GM21786 (cell line): ENCODE results near the gene PTPN4.

Experiments used
- ATAC-seq: cut with Tn5 transposase; IDR thresholded peaks from one replicate; pipeline ENCODE4 v1.9.1; 2021; ENCODE audit not compliant: unreplicated experiment

The PTPN4 gene

GRCh38 chr2:119760237-119760955, 674 bp downstream of the PTPN4 start:
- ATAC-seq, result peak; percentile 6

- ATAC-seq, result no peak
These were observed 1.2 kb downstream of the PTPN4 start for GRCh38 chr2:119760956-119761275.

- no peak for ATAC-seq
These were observed 5.1 kb downstream of the PTPN4 start for GRCh38 chr2:119764832-119765231.

GRCh38 chr2:119765433-119766002, 5.8 kb downstream of the PTPN4 start:
- ATAC-seq, result no peak

DNA sequence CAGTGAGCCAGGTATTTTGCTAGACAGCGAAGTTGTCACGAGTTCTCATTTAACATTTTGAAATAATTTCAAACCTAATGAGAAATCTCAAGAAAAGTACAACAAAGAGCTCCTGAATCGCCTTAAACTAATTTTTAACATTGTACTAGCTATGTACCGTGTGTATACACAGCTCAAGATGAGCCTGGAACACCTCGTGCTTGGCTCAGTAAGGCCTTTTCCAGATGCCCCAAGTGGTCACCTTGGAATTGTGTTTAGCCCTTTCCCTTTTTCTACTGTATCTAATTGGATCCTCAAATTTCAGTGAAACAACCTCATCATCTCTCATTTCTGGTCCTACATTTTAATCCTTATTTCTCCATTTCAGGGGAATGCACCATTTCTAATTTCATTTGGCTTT, 7.2 kb downstream of the PTPN4 start:
- ATAC-seq, result no peak

DNA sequence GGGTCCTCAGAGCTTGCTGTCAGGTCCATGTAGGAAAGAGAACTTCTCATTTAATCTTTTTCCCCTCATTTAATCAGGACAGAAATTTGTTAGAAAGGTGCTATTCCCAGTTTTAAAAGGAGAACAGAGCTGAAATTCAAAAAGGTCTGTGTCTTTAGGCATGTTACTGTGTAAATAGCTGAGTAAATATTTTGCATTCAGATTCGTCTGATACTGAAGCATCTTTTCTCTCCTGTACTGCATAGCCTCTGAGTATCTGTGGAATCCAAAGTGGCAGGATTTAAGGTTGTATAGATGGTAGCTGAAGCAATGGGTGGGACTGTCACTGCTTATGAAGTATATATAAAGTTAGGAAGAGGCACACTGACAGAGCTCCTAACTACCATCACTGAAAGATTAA, 9.0 kb downstream of the PTPN4 start:
- ATAC-seq, result no peak

GRCh38 chr2:119769645-119770044, 9.9 kb downstream of the PTPN4 start:
- ATAC-seq, result no peak

DNA sequence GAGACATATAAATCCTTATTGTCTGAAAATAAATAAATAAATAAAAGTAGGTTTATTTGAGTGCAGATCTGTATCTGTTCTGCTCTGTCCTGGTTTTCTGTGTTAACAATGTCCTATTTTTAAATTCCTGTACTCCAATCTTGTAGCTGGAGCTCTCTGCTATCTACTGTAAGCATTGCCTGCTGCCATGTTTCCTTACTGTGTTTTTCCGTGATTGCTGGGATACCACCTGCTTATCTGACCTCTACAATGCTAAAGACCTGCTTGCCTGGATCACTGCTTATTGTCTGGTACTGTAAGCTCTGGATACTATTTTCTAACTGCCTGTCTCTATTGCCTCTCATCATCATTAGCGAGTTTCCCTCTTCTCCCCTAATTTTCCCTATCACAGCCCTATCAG, 11.6 kb downstream of the PTPN4 start:
- ATAC-seq, result no peak

- no peak for ATAC-seq
These were observed 12.4 kb downstream of the PTPN4 start for GRCh38 chr2:119772128-119772527.

- no peak for ATAC-seq
These were observed 13.0 kb downstream of the PTPN4 start for GRCh38 chr2:119772767-119773166.

DNA sequence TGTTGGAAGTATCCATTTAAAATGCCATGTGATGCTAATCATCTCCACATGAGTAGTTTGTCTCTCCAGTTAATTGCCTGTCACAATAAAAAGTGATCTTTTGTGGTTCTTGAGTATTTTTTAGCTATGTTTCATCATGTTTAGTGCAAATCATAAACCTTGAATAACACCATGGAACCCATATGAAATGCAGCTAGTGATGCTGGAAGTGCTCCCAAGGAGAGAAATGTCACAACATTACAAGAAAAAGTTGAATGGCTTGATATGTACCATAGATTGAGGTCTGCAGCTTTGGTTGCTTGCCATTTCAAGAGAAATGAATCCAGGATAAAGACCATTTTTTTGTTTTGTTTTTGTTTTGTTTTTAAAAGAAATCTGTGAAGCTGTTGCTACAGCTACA, 14.3 kb downstream of the PTPN4 start:
- no peak for ATAC-seq

DNA sequence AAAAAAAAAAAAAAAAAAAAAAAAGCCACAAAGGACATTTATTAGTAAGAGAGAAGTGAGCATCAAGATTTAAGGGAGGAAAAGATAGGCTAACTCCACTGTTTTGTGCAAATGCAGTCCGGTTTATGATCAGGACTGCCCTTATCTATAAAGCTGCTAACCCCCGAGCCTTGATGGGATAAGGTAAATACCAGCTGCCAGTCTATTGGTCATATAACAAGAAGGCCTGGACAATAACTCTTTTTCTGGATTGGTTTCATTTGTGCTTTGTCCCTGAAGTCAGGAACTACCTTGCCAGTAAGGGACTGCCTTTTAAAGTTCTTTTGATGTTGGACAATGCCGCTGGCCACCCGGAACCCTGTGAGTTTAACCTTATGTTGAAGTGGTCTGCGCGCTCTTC, 15.4 kb downstream of the PTPN4 start:
- no peak for ATAC-seq

- ATAC-seq, result no peak
These were observed 22.7 kb downstream of the PTPN4 start for GRCh38 chr2:119782308-119783027.

GRCh38 chr2:119784876-119785275, 25.2 kb downstream of the PTPN4 start:
- ATAC-seq, result no peak

DNA sequence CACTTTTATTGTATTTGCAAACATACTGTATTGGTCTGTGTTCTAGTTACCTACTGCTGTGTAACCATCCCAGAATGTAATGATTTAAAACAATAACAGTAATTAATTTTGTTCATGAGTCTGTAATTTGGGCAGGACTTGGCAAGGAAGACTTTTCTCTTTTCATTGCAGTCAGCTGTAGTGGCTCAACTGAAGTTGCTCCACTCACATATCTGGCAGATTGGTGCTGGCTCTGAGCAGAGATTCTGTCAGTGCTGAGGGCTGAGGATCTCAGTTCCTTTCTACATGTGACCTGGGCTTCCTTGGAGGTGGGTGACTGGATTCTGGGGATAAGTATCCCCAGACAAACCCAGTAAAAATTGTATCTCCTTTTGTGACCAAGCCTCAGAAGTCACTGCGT, 26.6 kb downstream of the PTPN4 start:
- ATAC-seq, result no peak

- no peak for ATAC-seq
These were observed 29.0 kb downstream of the PTPN4 start for GRCh38 chr2:119788752-119789151.

- no peak for ATAC-seq
These were observed 30.7 kb downstream of the PTPN4 start for GRCh38 chr2:119790466-119790865.

DNA sequence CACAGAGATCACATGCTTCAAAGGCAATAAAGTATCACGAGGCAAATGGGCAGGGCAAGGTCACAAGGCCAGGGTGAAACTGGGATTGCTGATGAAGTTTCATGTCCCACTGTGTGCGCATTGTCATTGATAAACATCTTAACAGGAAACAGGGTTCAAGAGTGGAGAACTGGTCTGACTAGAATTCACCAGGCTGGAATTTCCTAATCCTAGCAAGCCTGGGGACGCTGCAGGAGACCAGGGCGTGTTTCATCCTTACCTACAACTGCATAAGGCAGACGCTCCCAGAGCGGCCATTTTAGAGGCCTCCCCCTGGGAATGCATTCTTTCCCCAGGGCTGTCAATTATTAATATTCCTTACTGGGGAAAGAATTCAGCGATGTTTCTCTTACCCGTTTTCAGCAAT, 33.2 kb downstream of the PTPN4 start:
- no peak for ATAC-seq

DNA sequence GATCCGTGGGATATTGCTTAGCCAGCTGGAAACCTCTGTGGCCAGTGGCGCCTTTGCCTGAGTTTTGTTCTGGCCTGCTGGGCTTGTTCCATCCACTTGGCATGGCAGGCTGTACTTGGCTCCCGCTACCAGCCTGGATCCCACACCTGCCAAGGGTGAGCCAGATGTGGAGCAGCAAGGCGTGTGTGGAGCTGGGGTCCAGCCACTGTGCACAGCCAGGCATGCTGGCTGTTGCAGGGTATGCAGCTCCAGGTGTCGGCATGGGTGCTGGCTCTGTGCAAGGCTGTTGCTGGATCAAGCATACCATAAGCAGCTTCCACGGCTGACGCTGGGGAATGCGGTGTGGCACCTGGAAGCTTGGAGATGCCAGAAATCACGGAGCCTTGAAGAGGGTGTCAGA, 34.5 kb downstream of the PTPN4 start:
- ATAC-seq, result no peak

DNA sequence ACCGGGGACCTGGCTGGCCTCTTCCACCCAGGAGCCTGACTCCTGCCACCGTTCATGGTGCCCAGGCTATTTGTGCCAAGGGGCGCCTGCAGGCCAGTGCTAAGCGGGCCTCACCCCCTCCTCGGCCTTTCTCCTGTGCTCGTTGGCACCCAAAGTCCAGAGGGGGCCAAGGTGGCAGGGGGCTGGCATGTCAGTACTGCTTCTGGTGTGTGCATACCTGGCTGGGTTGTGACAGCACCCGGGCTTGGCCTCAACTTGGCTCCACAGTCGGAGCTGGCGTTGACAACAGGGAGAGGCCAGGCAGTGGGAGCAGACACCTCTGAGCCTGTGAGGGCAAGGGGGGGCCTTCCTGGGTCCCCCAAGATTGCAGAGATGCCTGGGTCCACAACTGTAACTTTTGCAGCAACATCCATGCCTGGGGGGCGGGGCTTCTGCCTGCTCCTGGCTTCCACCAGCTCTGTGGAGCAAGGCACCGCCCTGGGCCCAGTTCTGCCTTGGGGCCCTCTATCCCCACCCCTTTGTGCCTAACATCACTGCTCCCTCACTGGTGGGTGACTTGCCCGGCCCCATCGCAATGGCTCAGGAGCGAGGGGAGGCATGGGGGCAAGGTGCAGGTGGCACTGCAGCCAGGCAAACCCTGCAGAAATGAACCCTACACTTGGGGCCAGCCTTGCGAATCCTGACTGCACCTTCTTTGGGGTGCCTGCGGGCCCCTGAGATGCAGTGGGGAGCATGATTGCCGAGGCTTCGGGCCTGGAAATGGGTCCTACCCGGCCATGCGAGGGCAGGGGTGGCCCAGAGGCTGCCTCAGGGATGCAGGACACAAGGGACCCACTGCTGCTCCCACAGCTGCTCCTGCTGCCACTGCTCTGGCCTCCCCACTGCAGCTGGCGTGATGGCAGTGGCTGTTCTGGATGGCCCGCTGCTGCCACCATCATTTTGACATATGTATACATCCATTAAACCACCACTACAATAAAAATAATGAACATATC, 35.9 kb downstream of the PTPN4 start:
- ATAC-seq, result no peak

DNA sequence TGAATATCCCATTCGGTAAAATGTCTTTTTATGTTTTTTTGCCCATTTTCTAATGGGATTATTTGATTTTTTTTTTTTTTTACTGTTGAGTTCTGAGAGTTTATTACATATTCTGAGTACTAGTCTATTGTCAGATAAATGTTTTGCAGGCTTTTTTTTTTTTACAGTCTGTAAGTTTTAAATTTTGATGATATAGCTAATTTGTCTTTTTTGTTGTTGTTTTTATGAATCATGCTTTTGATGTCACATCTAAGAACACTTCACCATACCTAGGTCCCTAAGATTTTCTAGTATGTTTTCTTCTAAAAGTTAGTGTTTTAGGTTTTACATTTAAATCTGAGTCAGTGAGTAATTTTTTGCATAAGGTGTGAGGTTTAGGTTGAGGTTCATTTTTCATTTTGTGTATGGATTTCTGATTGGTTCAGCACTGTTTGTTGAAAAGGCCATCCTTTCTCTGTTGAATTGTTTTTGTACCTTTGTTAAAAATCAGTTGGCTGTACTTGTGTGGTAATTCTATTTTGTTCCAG, 40.7 kb downstream of the PTPN4 start:
- no peak for ATAC-seq
